Bone marrow (tissue), 2 donors: Measurements from ENCODE around the gene PAMR1.

Experiments used
- DNase-seq, 2 donors: peaks; one replicate each; lab custom pipeline; 2025; lab: John Stamatoyannopoulos, UW

Gene PAMR1

GRCh38 chr11:35458846-35459245 lies 66.6 kb downstream of the PAMR1 start:
- DNase-seq: no peak

GRCh38 chr11:35454362-35454761 lies 71.1 kb downstream of the PAMR1 start:
- no peak for DNase-seq

- no peak for DNase-seq
Observed at GRCh38 chr11:35436581-35437250, 88.7 kb downstream of the PAMR1 start.

GRCh38 chr11:35433588-35433987 lies 91.8 kb downstream of the PAMR1 start:
- no peak for DNase-seq

- no peak for DNase-seq
Observed at GRCh38 chr11:35432464-35432863, 93.0 kb downstream of the PAMR1 start.

- DNase-seq: no peak
Observed at GRCh38 chr11:35427071-35427470, 98.3 kb downstream of the PAMR1 start.

- no peak for DNase-seq
Observed at GRCh38 chr11:35426351-35426750, 99.1 kb downstream of the PAMR1 start.

- no peak for DNase-seq
Observed at GRCh38 chr11:35425603-35426212, 99.7 kb downstream of the PAMR1 start.

GRCh38 chr11:35424157-35424940 lies 101.1 kb downstream of the PAMR1 start:
- DNase-seq: no peak

- no peak for DNase-seq
Observed at GRCh38 chr11:35420371-35420770, 105.0 kb downstream of the PAMR1 start.

GRCh38 chr11:35419830-35420333 lies 105.5 kb downstream of the PAMR1 start:
- DNase-seq: no peak

- DNase-seq: no peak
Observed at GRCh38 chr11:35419184-35419829, 106.1 kb downstream of the PAMR1 start, which contains the start of gene SLC1A2. Gene SLC1A2, minus strand, starts transcription at chr11:35419558. Its CDS starts 592 bp downstream, at chr11:35418966.

- no peak for DNase-seq
Observed at GRCh38 chr11:35418282-35419183, 106.9 kb downstream of the PAMR1 start.

GRCh38 chr11:35415487-35415886 lies 109.9 kb downstream of the PAMR1 start:
- DNase-seq: no peak

- DNase-seq: no peak
Observed at GRCh38 chr11:35414776-35415175, 110.6 kb downstream of the PAMR1 start.

- no peak for DNase-seq
Observed at GRCh38 chr11:35414311-35414710, 111.1 kb downstream of the PAMR1 start.

GRCh38 chr11:35413598-35413997 lies 111.8 kb downstream of the PAMR1 start:
- no peak for DNase-seq

GRCh38 chr11:35412285-35412684 lies 113.1 kb downstream of the PAMR1 start:
- DNase-seq: no peak

GRCh38 chr11:35407041-35407440 lies 118.4 kb downstream of the PAMR1 start:
- no peak for DNase-seq

GRCh38 chr11:35404388-35404775 lies 121.0 kb downstream of the PAMR1 start:
- DNase-seq: no peak

- DNase-seq: no peak
Observed at GRCh38 chr11:35403765-35404387, 121.5 kb downstream of the PAMR1 start.
